GM23338 (cell line): ENCODE results near the gene SMIM5. TPM values are rescaled to one million over a fixed set of nuclear protein-coding genes. Genes with fewer than 3 reads are reported as not detected.

Experiments
- ATAC-seq: fragments of 200-7000 bp; cut with Tn5 transposase; 3 replicates; pipeline ENCODE4 v1.9.1; 2020
- DNase-seq: peaks from one replicate; pipeline ENCODE4 v3.0.0-alpha.2; 2015; ENCODE audit warnings: low spot score
- H2AFZ ChIP-seq: fragments of 200-600 bp; sonication (generic); 2 replicates; pipeline ENCODE4 v1.8.0; 2016; ENCODE audit warnings: antibody characterized with exemption, mild to moderate bottlenecking, moderate library complexity
- H3F3A ChIP-seq: fragments of 200-600 bp; sonication (generic); replicated peaks from 2 replicates; pipeline ENCODE4 v1.8.0; 2017; ENCODE audit warnings: antibody characterized with exemption, mixed run types, low read depth
- H3K27ac ChIP-seq: fragments of 200-600 bp; sonication (generic); 2 replicates; pipeline ENCODE4 v1.6.1; 2016; ENCODE audit warnings: low read depth
- H3K27me3 ChIP-seq: fragments of 200-600 bp; sonication (generic); 2 replicates; pipeline ENCODE4 v1.8.0; 2016; ENCODE audit warnings: mild to moderate bottlenecking, mixed run types, moderate library complexity; ENCODE audit not compliant: insufficient read depth
- H3K36me3 ChIP-seq: fragments of 200-600 bp; sonication (generic); 2 replicates; pipeline ENCODE4 v1.8.0; 2016; ENCODE audit warnings: mild to moderate bottlenecking; ENCODE audit not compliant: insufficient read depth
- H3K4me1 ChIP-seq: fragments of 200-600 bp; sonication (generic); 2 replicates; pipeline ENCODE4 v1.8.0; 2016; ENCODE audit warnings: mild to moderate bottlenecking, moderate library complexity; ENCODE audit not compliant: insufficient read depth
- H3K4me2 ChIP-seq: fragments of 200-600 bp; sonication (generic); 2 replicates; pipeline ENCODE4 v1.7.1; 2017; ENCODE audit warnings: mixed run types
- H3K4me3 ChIP-seq: fragments of 200-600 bp; sonication (generic); 2 replicates; pipeline ENCODE4 v1.6.1; 2016; ENCODE audit warnings: mixed run types
- H3K79me2 ChIP-seq: fragments of 200-600 bp; sonication (generic); replicated peaks from 2 replicates; pipeline ENCODE4 v1.8.0; 2017; ENCODE audit warnings: mild to moderate bottlenecking; ENCODE audit not compliant: insufficient read depth
- H3K9me2 ChIP-seq: fragments of 200-600 bp; sonication (generic); 2 replicates; pipeline ENCODE4 v1.8.0; 2017; ENCODE audit not compliant: insufficient read depth
- H4K20me1 ChIP-seq: fragments of 200-600 bp; sonication (generic); replicated peaks from 2 replicates; pipeline ENCODE4 v1.8.0; 2017; ENCODE audit warnings: mild to moderate bottlenecking; ENCODE audit not compliant: insufficient read depth
- H3K27ac Mint-ChIP-seq: 2 replicates; pipeline ENCODE4 v1.8.0; 2020; ENCODE audit warnings: inconsistent platforms, mild to moderate bottlenecking, moderate library complexity, mixed read lengths
- H3K27me3 Mint-ChIP-seq: 3 replicates; pipeline ENCODE4 v1.8.0; 2022; ENCODE audit warnings: low read depth, mild to moderate bottlenecking, moderate library complexity, mixed read lengths, inconsistent platforms; ENCODE audit not compliant: insufficient read depth, poor library complexity
- H3K36me3 Mint-ChIP-seq: 3 replicates; pipeline ENCODE4 v1.8.0; 2021; ENCODE audit warnings: low read depth, mild to moderate bottlenecking, inconsistent platforms, moderate library complexity, mixed read lengths
- H3K4me1 Mint-ChIP-seq: 3 replicates; pipeline ENCODE4 v1.8.0; 2020; ENCODE audit warnings: mild to moderate bottlenecking, inconsistent platforms, mixed read lengths
- H3K4me3 Mint-ChIP-seq: 3 replicates; pipeline ENCODE4 v1.8.0; 2021; ENCODE audit warnings: moderate library complexity, mild to moderate bottlenecking, inconsistent platforms, mixed read lengths
- H3K9me3 Mint-ChIP-seq: 3 replicates; pipeline ENCODE4 v1.8.0; 2020; ENCODE audit warnings: moderate library complexity, mild to moderate bottlenecking, inconsistent platforms, mixed read lengths
- CREB1 ChIP-seq: fragments of 250-450 bp; sonication (Bioruptor Pico); IDR thresholded peaks from 2 replicates; pipeline ENCODE4 v1.5.0; 2020; ENCODE audit warnings: low read depth, mild to moderate bottlenecking, moderate library complexity
- EZH2 ChIP-seq: fragments of 200-600 bp; sonication (generic); IDR thresholded peaks from one replicate; pipeline ENCODE4 v1.8.0; 2017; ENCODE audit warnings: antibody characterized with exemption, mild to moderate bottlenecking, low read depth; ENCODE audit not compliant: unreplicated experiment
- EZH2phosphoT487 ChIP-seq: fragments of 200-600 bp; sonication (generic); IDR thresholded peaks from one replicate; pipeline ENCODE4 v1.8.1; 2018; ENCODE audit warnings: antibody characterized with exemption; ENCODE audit not compliant: unreplicated experiment
- JUNB ChIP-seq: IDR thresholded peaks from one replicate; pipeline ENCODE4 v1.6.1; 2016; ENCODE audit warnings: antibody characterized with exemption; ENCODE audit not compliant: unreplicated experiment
- NANOG ChIP-seq: IDR thresholded peaks from 2 replicates; pipeline ENCODE4 v1.6.1; 2016; ENCODE audit warnings: antibody characterized with exemption, borderline replicate concordance
- POLR2AphosphoS5 ChIP-seq: IDR thresholded peaks from 2 replicates; pipeline ENCODE4 v1.6.1; 2016; ENCODE audit warnings: antibody characterized with exemption, low read depth
- STAT1 ChIP-seq: IDR thresholded peaks from one replicate; pipeline ENCODE4 v1.6.1; 2016; ENCODE audit warnings: antibody characterized with exemption; ENCODE audit not compliant: unreplicated experiment
- ZNF114 ChIP-seq: fragments of 250-450 bp; sonication (Bioruptor Pico); IDR thresholded peaks from 2 replicates; pipeline ENCODE4 v1.5.0; 2020; ENCODE audit warnings: mild to moderate bottlenecking, moderate library complexity
- ZNF331 ChIP-seq: fragments of 250-450 bp; sonication (Bioruptor Pico); IDR thresholded peaks from 2 replicates; pipeline ENCODE4 v1.5.0; 2020; ENCODE audit warnings: low read depth, mild to moderate bottlenecking, moderate library complexity
- polyA plus RNA-seq: library from polyadenylated mRNA; unstranded; fragments of >200 nt; fragmentation: Nextera tagmentation; extraction: Ambion mirVana; gene quantifications from 2 replicates; pipeline ENCODE4 v1.2.1, GENCODE V29; 2016
- total RNA-seq: library from RNA; depleted of rRNA; stranded (reverse); fragments of >200 nt; shearing (Covaris generic); gene quantifications from 2 replicates; pipeline ENCODE4 v1.2.3, GENCODE V29; 2014
- TF ChIP-seq, protein P1 (sequence below): IDR thresholded peaks from one replicate; pipeline ENCODE4 v1.6.1; 2018; ENCODE audit warnings: antibody characterized with exemption; ENCODE audit not compliant: unreplicated experiment
- TF ChIP-seq, protein P2 (sequence below), 2 experiments: fragments of 200-600 bp in 1 of 2; sonication (generic) in 1 of 2; conservative IDR thresholded peaks; 2 replicates each; pipeline versions ENCODE4 v1.5.1 to v1.6.1; 2016 to 2017; ENCODE audit warnings: antibody characterized with exemption in 2 of 2, low read depth in 2 of 2, mild to moderate bottlenecking in 2 of 2, moderate library complexity in 1 of 2
- TF ChIP-seq, protein P3 (sequence below): fragments of 250-450 bp; sonication (Bioruptor Pico); IDR thresholded peaks from 2 replicates; pipeline ENCODE4 v1.5.0; 2020; ENCODE audit warnings: mild to moderate bottlenecking, moderate library complexity
- TF ChIP-seq, protein P4 (sequence below): IDR thresholded peaks from 2 replicates; pipeline ENCODE4 v1.6.1; 2016; ENCODE audit warnings: antibody characterized with exemption

The SMIM5 gene
- total and polyA plus RNA-seq, 2 experiments from 2014 or later = 0.16 TPM; not detected in 1

DNA sequence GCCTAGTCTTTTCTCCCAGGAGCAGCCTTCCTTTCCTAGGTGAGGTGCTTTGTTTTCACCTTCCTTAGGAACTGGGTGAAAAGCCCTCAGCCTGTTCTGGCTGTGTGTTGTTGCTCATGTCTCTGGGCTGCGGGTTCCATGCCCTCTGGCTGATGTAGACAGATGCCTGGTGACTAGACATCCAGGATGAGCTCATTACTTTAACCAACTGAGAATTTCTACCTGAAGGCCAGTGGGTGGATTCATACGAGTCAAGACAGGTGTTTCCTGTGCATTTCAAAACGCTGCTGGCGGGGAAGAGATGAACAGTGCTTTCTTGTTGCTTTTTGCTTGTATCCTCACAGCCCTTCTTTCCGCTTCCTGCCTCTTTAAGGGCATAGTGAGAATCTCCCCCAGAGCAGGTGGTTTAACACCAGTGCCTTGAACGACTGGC, 56.2 kb downstream of the SMIM5 start:
- Histone ChIP-seq H3K4me3 (no peak overlapping the region), H3K4me2 (no peak overlapping the region), H3K79me2 (peaks cover 74% of the 10 kb centered on the region), H3K9me2 (no peaks in the 10 kb centered on the region), H3K4me1 (no peaks in the 10 kb centered on the region), H2AFZ (no peak overlapping the region), H3F3A (no peaks in the 10 kb centered on the region), H4K20me1 (peaks cover 6% of the 10 kb centered on the region; the same call in 1 of the 2 replicates), H3K27me3 (no peaks in the 10 kb centered on the region), H3K36me3 (no peaks in the 10 kb centered on the region), H3K27ac (peak overlapping the region; percentile 32; the same call in 1 of the 2 replicates)
- TF ChIP-seq CREB1 (CRISPR knock-in tag) = no peak
- TF ChIP-seq NANOG = no peak
- no peak for TF ChIP-seq ZNF114 (CRISPR knock-in tag)
- TF ChIP-seq ZNF331 (CRISPR knock-in tag) = no peak
- no peak for TF ChIP-seq STAT1
- no peak for TF ChIP-seq EZH2
- no peak for TF ChIP-seq POLR2AphosphoS5
- TF ChIP-seq EZH2phosphoT487 = no peak
- TF ChIP-seq, protein P1, sequence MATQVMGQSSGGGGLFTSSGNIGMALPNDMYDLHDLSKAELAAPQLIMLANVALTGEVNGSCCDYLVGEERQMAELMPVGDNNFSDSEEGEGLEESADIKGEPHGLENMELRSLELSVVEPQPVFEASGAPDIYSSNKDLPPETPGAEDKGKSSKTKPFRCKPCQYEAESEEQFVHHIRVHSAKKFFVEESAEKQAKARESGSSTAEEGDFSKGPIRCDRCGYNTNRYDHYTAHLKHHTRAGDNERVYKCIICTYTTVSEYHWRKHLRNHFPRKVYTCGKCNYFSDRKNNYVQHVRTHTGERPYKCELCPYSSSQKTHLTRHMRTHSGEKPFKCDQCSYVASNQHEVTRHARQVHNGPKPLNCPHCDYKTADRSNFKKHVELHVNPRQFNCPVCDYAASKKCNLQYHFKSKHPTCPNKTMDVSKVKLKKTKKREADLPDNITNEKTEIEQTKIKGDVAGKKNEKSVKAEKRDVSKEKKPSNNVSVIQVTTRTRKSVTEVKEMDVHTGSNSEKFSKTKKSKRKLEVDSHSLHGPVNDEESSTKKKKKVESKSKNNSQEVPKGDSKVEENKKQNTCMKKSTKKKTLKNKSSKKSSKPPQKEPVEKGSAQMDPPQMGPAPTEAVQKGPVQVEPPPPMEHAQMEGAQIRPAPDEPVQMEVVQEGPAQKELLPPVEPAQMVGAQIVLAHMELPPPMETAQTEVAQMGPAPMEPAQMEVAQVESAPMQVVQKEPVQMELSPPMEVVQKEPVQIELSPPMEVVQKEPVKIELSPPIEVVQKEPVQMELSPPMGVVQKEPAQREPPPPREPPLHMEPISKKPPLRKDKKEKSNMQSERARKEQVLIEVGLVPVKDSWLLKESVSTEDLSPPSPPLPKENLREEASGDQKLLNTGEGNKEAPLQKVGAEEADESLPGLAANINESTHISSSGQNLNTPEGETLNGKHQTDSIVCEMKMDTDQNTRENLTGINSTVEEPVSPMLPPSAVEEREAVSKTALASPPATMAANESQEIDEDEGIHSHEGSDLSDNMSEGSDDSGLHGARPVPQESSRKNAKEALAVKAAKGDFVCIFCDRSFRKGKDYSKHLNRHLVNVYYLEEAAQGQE = no peak
- TF ChIP-seq, protein P2, sequence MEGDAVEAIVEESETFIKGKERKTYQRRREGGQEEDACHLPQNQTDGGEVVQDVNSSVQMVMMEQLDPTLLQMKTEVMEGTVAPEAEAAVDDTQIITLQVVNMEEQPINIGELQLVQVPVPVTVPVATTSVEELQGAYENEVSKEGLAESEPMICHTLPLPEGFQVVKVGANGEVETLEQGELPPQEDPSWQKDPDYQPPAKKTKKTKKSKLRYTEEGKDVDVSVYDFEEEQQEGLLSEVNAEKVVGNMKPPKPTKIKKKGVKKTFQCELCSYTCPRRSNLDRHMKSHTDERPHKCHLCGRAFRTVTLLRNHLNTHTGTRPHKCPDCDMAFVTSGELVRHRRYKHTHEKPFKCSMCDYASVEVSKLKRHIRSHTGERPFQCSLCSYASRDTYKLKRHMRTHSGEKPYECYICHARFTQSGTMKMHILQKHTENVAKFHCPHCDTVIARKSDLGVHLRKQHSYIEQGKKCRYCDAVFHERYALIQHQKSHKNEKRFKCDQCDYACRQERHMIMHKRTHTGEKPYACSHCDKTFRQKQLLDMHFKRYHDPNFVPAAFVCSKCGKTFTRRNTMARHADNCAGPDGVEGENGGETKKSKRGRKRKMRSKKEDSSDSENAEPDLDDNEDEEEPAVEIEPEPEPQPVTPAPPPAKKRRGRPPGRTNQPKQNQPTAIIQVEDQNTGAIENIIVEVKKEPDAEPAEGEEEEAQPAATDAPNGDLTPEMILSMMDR (conservative IDR thresholded peaks at IDR 0.05; ENCODE audit: low read depth in 2 of 2) = no peak
- TF ChIP-seq, protein P3, sequence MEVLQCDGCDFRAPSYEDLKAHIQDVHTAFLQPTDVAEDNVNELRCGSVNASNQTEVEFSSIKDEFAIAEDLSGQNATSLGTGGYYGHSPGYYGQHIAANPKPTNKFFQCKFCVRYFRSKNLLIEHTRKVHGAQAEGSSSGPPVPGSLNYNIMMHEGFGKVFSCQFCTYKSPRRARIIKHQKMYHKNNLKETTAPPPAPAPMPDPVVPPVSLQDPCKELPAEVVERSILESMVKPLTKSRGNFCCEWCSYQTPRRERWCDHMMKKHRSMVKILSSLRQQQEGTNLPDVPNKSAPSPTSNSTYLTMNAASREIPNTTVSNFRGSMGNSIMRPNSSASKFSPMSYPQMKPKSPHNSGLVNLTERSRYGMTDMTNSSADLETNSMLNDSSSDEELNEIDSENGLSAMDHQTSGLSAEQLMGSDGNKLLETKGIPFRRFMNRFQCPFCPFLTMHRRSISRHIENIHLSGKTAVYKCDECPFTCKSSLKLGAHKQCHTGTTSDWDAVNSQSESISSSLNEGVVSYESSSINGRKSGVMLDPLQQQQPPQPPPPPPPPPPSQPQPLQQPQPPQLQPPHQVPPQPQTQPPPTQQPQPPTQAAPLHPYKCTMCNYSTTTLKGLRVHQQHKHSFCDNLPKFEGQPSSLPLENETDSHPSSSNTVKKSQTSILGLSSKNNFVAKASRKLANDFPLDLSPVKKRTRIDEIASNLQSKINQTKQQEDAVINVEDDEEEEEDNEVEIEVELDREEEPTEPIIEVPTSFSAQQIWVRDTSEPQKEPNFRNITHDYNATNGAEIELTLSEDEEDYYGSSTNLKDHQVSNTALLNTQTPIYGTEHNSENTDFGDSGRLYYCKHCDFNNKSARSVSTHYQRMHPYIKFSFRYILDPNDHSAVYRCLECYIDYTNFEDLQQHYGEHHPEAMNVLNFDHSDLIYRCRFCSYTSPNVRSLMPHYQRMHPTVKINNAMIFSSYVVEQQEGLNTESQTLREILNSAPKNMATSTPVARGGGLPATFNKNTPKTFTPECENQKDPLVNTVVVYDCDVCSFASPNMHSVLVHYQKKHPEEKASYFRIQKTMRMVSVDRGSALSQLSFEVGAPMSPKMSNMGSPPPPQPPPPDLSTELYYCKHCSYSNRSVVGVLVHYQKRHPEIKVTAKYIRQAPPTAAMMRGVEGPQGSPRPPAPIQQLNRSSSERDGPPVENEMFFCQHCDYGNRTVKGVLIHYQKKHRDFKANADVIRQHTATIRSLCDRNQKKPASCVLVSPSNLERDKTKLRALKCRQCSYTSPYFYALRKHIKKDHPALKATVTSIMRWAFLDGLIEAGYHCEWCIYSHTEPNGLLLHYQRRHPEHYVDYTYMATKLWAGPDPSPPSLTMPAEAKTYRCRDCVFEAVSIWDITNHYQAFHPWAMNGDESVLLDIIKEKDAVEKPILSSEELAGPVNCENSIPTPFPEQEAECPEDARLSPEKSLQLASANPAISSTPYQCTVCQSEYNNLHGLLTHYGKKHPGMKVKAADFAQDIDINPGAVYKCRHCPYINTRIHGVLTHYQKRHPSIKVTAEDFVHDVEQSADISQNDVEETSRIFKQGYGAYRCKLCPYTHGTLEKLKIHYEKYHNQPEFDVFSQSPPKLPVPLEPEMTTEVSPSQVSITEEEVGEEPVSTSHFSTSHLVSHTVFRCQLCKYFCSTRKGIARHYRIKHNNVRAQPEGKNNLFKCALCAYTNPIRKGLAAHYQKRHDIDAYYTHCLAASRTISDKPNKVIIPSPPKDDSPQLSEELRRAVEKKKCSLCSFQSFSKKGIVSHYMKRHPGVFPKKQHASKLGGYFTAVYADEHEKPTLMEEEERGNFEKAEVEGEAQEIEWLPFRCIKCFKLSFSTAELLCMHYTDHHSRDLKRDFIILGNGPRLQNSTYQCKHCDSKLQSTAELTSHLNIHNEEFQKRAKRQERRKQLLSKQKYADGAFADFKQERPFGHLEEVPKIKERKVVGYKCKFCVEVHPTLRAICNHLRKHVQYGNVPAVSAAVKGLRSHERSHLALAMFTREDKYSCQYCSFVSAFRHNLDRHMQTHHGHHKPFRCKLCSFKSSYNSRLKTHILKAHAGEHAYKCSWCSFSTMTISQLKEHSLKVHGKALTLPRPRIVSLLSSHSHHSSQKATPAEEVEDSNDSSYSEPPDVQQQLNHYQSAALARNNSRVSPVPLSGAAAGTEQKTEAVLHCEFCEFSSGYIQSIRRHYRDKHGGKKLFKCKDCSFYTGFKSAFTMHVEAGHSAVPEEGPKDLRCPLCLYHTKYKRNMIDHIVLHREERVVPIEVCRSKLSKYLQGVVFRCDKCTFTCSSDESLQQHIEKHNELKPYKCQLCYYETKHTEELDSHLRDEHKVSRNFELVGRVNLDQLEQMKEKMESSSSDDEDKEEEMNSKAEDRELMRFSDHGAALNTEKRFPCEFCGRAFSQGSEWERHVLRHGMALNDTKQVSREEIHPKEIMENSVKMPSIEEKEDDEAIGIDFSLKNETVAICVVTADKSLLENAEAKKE (CRISPR knock-in tag) = no peak
- TF ChIP-seq, protein P4, sequence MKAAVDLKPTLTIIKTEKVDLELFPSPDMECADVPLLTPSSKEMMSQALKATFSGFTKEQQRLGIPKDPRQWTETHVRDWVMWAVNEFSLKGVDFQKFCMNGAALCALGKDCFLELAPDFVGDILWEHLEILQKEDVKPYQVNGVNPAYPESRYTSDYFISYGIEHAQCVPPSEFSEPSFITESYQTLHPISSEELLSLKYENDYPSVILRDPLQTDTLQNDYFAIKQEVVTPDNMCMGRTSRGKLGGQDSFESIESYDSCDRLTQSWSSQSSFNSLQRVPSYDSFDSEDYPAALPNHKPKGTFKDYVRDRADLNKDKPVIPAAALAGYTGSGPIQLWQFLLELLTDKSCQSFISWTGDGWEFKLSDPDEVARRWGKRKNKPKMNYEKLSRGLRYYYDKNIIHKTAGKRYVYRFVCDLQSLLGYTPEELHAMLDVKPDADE = no peak
- TF ChIP-seq JUNB = no peak
- Mint-ChIP-seq H3K36me3 (peaks cover 5% of the 10 kb centered on the region), H3K27ac (0 out of 2 replicates have a peak overlapping the region, but pooled peaks have one; percentile 10), H3K9me3 (no peaks in the 10 kb centered on the region), H3K27me3 (peaks cover 13% of the 10 kb centered on the region), H3K4me3 (no peak overlapping the region), H3K4me1 (peaks cover 23% of the 10 kb centered on the region)
- no peak for DNase-seq
- no peak for ATAC-seq
